Upper lobe of left lung (tissue), 6 donors: ENCODE results near the gene INTS2. TPM values are rescaled to one million over a fixed set of nuclear protein-coding genes. Genes with fewer than 3 reads are reported as not detected.

Experiments used
- ATAC-seq, 2 donors: fragments of 200-7000 bp; cut with Tn5 transposase; one replicate each; pipeline ENCODE4 v1.9.1; 2022; ENCODE audit warnings: mild to moderate bottlenecking in 2 of 2, moderate library complexity in 2 of 2; ENCODE audit not compliant: low FRiP score in 2 of 2
- DNase-seq, 2 donors: peaks; one replicate each; pipeline ENCODE4 v3.0.0-alpha.2; 2019 to 2020
- H3K27ac ChIP-seq, 4 donors: fragments of 200-600 bp; sonication (generic); one replicate each; pipeline ENCODE4 v1.5.1; 2016 to 2019
- H3K27me3 ChIP-seq, 4 donors: fragments of 200-600 bp; sonication (generic); one replicate each; pipeline ENCODE4 v1.5.1; 2017 to 2019
- H3K36me3 ChIP-seq, 4 donors: fragments of 200-600 bp; sonication (generic); one replicate each; pipeline ENCODE4 v1.5.1; 2016 to 2019
- H3K4me1 ChIP-seq, 4 donors: fragments of 200-600 bp; sonication (generic); one replicate each; pipeline ENCODE4 v1.5.1; 2018 to 2019
- H3K4me3 ChIP-seq, 4 donors: fragments of 200-600 bp; sonication (generic); one replicate each; pipeline ENCODE4 v1.5.1; 2017 to 2019; ENCODE audit warnings: mild to moderate bottlenecking in 2 of 4, moderate library complexity in 1 of 4
- H3K9me3 ChIP-seq, 4 donors: fragments of 200-600 bp; sonication (generic); one replicate each; pipeline ENCODE4 v1.5.1; 2018 to 2019
- EP300 ChIP-seq, 4 donors: sonication (generic); formaldehyde crosslinking; IDR thresholded peaks; one replicate each; pipeline ENCODE4 v1.5.1; 2017; ENCODE audit warnings: antibody characterized with exemption in 4 of 4, control low read depth in 2 of 4
- POLR2A ChIP-seq, 4 donors: fragments of 450-650 bp; IDR thresholded peaks; one replicate each; pipeline ENCODE4 v1.5.1; 2016 to 2017; ENCODE audit warnings: antibody characterized with exemption in 4 of 4, mild to moderate bottlenecking in 2 of 4
- POLR2AphosphoS5 ChIP-seq, 2 donors: sonication (generic); formaldehyde crosslinking; IDR thresholded peaks; one replicate each; pipeline ENCODE4 v1.5.1; 2017; ENCODE audit warnings: antibody characterized with exemption in 2 of 2
- WGBS, 2 donors: methylation state at CpG; one replicate each; pipeline ENCODE4 v1.1.5; 2017 to 2018; 5-methylcytosine and 5-hydroxymethylcytosine counted together
- total RNA-seq, 6 donors: library from RNA; depleted of rRNA in 4 of 6; stranded (reverse); fragments of >200 nt in 4 of 6; gene quantifications; one replicate each; pipeline versions ENCODE4 v1.1.0 to v1.2.1, GENCODE V29; 2016 to 2021
- TF ChIP-seq, protein P1 (sequence below), 6 experiments: fragments of 450-650 bp in 4 of 6; fragments of 200-600 bp in 2 of 6; sonication (generic) in 2 of 6; IDR thresholded peaks; one replicate each; pipeline ENCODE4 v1.5.1; 2016 to 2019; ENCODE audit warnings: antibody characterized with exemption in 6 of 6
- donor health status: DM: no; HTN: no; CAD: no; lungs with moderate emphysema.
- donor health status: DM: no; HTN: yes; CAD: no; lungs with severe emphysema.

The INTS2 gene
- total RNA-seq, 6 donors from 2014 or later = 6.0 to 12.0 (median 9.9) TPM

DNA sequence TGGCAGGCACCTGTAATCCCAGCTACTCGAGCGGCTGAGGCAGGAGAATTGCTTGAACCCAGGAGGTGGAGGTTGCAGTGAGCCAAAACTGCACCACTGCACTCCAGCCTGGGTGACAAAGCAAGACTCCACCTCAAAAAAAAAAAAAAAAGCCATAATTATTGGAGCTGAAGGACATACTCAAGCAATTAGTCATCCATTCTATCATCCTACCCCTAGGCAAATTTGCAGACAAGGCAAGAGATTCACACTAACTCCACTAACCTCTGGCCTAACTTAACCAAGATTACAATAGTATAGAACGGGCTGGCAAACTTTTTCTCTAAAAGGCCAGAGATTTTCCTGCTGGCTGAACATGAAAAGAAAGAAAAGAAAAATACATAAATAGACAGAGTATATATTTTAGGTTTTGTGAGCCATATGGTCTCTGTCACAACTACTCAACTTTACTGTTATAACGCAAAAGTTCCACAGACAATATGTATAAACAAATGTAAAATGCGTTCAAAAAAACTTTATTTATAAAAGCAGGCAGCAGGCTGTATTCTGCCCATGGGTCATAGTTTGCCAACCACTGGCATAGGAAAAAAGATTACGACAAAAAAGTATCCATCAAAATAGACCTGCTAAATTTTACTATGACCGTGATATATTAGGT is 94.1 kb downstream of the INTS2 start:
- 78 to 81% methylated on average over 7 of the region's 7 CpGs for WGBS, 2 donors
- TF ChIP-seq, protein P1, sequence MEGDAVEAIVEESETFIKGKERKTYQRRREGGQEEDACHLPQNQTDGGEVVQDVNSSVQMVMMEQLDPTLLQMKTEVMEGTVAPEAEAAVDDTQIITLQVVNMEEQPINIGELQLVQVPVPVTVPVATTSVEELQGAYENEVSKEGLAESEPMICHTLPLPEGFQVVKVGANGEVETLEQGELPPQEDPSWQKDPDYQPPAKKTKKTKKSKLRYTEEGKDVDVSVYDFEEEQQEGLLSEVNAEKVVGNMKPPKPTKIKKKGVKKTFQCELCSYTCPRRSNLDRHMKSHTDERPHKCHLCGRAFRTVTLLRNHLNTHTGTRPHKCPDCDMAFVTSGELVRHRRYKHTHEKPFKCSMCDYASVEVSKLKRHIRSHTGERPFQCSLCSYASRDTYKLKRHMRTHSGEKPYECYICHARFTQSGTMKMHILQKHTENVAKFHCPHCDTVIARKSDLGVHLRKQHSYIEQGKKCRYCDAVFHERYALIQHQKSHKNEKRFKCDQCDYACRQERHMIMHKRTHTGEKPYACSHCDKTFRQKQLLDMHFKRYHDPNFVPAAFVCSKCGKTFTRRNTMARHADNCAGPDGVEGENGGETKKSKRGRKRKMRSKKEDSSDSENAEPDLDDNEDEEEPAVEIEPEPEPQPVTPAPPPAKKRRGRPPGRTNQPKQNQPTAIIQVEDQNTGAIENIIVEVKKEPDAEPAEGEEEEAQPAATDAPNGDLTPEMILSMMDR (IDR thresholded peaks at IDR 0.05) = no peak
- TF ChIP-seq EP300 (IDR thresholded peaks at IDR 0.05) (no peak), POLR2AphosphoS5 (IDR thresholded peaks at IDR 0.05) (no peak), POLR2A (IDR thresholded peaks at IDR 0.05) (no peak)

DNA sequence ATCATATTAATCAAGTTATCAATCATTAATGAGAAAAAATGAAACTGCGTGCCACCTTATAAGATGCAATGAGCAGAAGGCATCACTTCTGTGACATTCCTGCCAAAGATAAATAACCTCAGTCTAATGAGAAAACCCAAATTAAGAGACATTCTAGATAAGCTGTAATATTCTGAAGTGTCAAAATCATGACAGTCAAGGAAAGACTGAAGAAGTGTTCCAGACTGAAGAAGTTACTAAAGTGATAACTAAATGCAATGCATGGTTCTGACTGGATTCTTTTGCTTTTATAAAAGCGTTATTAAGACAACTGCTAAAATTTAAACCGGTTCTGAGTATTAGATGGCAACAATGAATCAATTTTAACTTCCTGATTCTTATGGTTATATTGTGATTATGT is 95.3 kb downstream of the INTS2 start:
- 90 to 91% methylated on average over 3 of the region's 3 CpGs for WGBS, 2 donors
- DNase-seq (no peak), ATAC-seq (no peak)
- no peaks in the 10 kb centered on the region for H3K9me3 ChIP-seq
- H3K27me3 ChIP-seq = no peaks in the 10 kb centered on the region
- H3K27ac ChIP-seq = no peak overlapping the region
- H3K4me3 ChIP-seq = no peak overlapping the region
- H3K4me1 ChIP-seq = no peaks in the 10 kb centered on the region
- TF ChIP-seq POLR2A (IDR thresholded peaks at IDR 0.05) (no peak), EP300 (IDR thresholded peaks at IDR 0.05) (no peak), POLR2AphosphoS5 (IDR thresholded peaks at IDR 0.05) (no peak)
- TF ChIP-seq, protein P1 (IDR thresholded peaks at IDR 0.05) = no peak
- no peaks in the 10 kb centered on the region for H3K36me3 ChIP-seq

More for the DNA sequence above, 94.1 kb downstream of the INTS2 start:
- DNase-seq = no peak
- no peak for ATAC-seq
- H3K36me3 ChIP-seq = no peaks in the 10 kb centered on the region
- no peak overlapping the region for H3K27ac ChIP-seq
- no peak overlapping the region for H3K4me3 ChIP-seq
- H3K27me3 ChIP-seq = no peaks in the 10 kb centered on the region
- H3K4me1 ChIP-seq = no peaks in the 10 kb centered on the region
- no peaks in the 10 kb centered on the region for H3K9me3 ChIP-seq

DNA sequence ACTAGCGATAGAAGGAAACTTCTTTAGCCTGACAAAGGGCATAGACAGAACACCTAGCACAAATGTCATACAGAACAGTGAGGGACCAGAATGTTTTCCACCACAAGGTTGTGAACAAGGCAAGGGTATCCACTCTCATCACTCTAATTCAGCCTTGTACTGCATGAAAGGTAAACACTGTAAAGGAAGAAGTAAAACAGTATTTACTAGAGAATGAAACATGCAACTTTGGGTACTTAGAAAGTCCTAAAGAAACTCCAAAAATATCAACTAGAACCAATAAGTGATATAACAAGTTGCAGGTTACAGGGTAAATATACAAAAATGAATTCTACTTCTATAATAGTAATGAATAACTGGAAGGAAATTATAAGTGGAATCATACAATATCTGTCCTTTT is 96.7 kb downstream of the INTS2 start:
- Histone ChIP-seq H3K9me3 (no peaks in the 10 kb centered on the region), H3K4me3 (no peak overlapping the region), H3K27ac (no peak overlapping the region), H3K27me3 (no peaks in the 10 kb centered on the region), H3K36me3 (no peaks in the 10 kb centered on the region), H3K4me1 (no peaks in the 10 kb centered on the region)
- TF ChIP-seq EP300 (IDR thresholded peaks at IDR 0.05) = no peak
- TF ChIP-seq, protein P1 (IDR thresholded peaks at IDR 0.05) = no peak
- no peak for TF ChIP-seq POLR2A (IDR thresholded peaks at IDR 0.05)
- no peak for TF ChIP-seq POLR2AphosphoS5 (IDR thresholded peaks at IDR 0.05)
- ATAC-seq (no peak), DNase-seq (no peak)
- WGBS, 2 donors = 100% methylated on average over 1 of the region's 1 CpG

DNA sequence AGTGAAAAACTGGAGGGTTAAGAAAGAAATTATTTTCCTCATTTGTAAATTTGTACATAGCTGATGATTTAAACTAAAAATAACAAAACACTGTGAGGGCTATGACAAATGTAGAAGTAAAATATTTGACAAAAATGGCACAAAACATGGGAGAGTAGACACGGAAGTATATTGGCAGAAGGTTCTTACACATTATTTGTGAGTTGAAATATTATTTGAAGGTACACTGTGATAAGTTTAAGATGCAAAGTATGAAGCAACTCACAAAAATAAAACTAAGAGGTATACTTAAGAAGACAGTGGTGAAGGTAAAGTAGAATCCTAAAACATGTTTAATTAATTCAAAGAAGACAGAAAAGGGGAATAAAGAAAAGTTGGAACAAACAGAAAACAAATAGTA is 99.1 kb downstream of the INTS2 start:
- ATAC-seq = no peak
- Histone ChIP-seq H3K27me3 (no peaks in the 10 kb centered on the region), H3K36me3 (no peaks in the 10 kb centered on the region), H3K9me3 (no peaks in the 10 kb centered on the region), H3K4me3 (no peak overlapping the region), H3K4me1 (no peaks in the 10 kb centered on the region), H3K27ac (no peak overlapping the region)
- no peak for DNase-seq
- TF ChIP-seq, protein P1 (IDR thresholded peaks at IDR 0.05) = no peak
- TF ChIP-seq EP300 (IDR thresholded peaks at IDR 0.05) (no peak), POLR2AphosphoS5 (IDR thresholded peaks at IDR 0.05) (no peak), POLR2A (IDR thresholded peaks at IDR 0.05) (no peak)
- 94 to 97% methylated on average over 1 of the region's 1 CpG for WGBS, 2 donors
